Measurements from ENCODE around the gene VANGL2. TPM values are rescaled to one million over a fixed set of nuclear protein-coding genes. Genes with fewer than 3 reads are reported as not detected.

The VANGL2 gene
- total and polyA plus RNA-seq, 2 of the 8 experiments (the other 6 are each of a cell fraction or from before 2014, with no cell fraction given), result 62.5 to 118 TPM

- TF ChIP-seq CHD7 (IDR thresholded peaks at IDR 0.05; ENCODE audit: insufficient replicate concordance, low read length), result no peak
- TF ChIP-seq TCF12 (IDR thresholded peaks at IDR 0.05; ENCODE audit: low read depth, low read length), result no peak
- TF ChIP-seq CBX8 (IDR thresholded peaks at IDR 0.05; ENCODE audit: borderline replicate concordance, low read depth, low read length), result no peak
- no peak for TF ChIP-seq RNF2 (IDR thresholded peaks at IDR 0.05; ENCODE audit: borderline replicate concordance, low read depth, low read length, missing control alignments, poor library complexity, severe bottlenecking)
- TF ChIP-seq SP2 (IDR thresholded peaks at IDR 0.05; ENCODE audit: low read length), result no peak
Measured at GRCh38 chr1:160361199-160361598, 39.2 kb upstream of the VANGL2 start (continued).
